GM12892 (cell line): Measurements from ENCODE around the gene SEC14L3.

Experiments
- POLR2A ChIP-seq: IDR thresholded peaks from 2 replicates; pipeline ENCODE4 v1.6.1; 2011; ENCODE audit warnings: low read depth, low read length, control low read depth
- POLR2AphosphoS5 ChIP-seq: IDR thresholded peaks from 2 replicates; pipeline ENCODE4 v1.6.1; 2011; ENCODE audit warnings: low read depth, low read length, control low read depth
- TAF1 ChIP-seq: IDR thresholded peaks from 2 replicates; pipeline ENCODE4 v1.6.1; 2011; ENCODE audit warnings: low read depth, mild to moderate bottlenecking, control low read depth, low read length, borderline replicate concordance

DNA sequence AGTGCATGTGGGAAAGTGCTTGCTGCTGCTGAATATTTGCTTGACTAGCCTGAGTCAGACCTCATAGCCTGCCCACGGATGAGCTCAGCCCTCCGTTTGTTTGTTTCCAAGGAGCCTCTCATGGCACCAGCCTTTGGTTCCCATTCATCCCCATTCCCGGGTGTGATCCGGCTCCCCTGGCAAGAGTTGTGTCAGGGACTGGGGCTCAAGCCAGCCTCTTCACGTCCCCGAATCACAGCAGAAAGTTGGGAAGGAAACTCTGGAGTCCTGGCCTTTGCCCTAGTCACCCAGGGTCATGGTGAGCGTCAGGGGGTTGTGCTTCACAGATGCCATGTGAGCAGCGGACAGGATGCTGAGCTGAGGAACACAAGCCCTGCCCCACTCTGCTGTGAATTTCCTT lies 13.8 kb downstream of the SEC14L3 start:
- TF ChIP-seq POLR2A = no peak
- TF ChIP-seq POLR2AphosphoS5 = no peak
- no peak for TF ChIP-seq TAF1
